Measurements from ENCODE around the gene UBALD1. TPM values are rescaled to one million over a fixed set of nuclear protein-coding genes. Genes with fewer than 3 reads are reported as not detected.

The UBALD1 gene
- total and polyA plus RNA-seq, 10 donors = 10.0 to 33.6 (median 17.6) TPM

DNA sequence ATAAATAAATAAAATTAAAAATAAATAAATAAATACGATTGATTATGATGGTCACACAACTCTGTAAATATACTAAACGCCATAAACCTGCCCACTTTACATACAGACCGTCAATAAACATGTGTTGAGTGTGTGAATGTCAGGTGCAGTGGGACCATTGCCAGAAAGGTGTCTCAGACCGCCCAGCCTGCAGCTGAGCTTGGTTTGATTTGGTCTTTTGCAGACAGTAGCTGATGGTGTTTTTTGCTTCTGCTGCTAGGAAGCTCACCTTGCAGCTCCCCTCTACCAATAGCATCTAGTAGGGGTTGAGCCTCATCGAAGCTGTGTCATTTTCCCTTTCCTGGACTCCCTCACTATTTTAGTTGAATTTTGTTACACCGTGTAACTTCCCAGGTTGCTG, 23.5 kb downstream of the UBALD1 start:
- TF ChIP-seq CTCF (IDR thresholded peaks at IDR 0.05 in 8 of 11, conservative IDR thresholded peaks at IDR 0.05 in 3 of 11) = no peak
- TF ChIP-seq POLR2A (IDR thresholded peaks at IDR 0.05) = no peak
- TF ChIP-seq POLR2AphosphoS5 (IDR thresholded peaks at IDR 0.05) = no peak
- H3K4me3 ChIP-seq = no peak overlapping the region
- H3K27ac ChIP-seq = no peak overlapping the region
- no peak for DNase-seq
- no peaks in the 10 kb centered on the region for H3K36me3 ChIP-seq
- H3K4me1 ChIP-seq = no peaks in the 10 kb centered on the region
- peaks cover 0 to 9% (median 0%) of the 10 kb centered on the region in 7 donors for H3K27me3 ChIP-seq (replicated peaks in 1 of 7)
- peaks cover 0 to 10% (median 9%) of the 10 kb centered on the region in 8 donors for H3K9me3 ChIP-seq
- WGBS, 5 donors = 73 to 83% (median 75%) methylated on average over 6 of the region's 6 CpGs
- intact Hi-C loops (cut with DNase I; ENCODE audit: low total_unique reads) = no loop called here

DNA sequence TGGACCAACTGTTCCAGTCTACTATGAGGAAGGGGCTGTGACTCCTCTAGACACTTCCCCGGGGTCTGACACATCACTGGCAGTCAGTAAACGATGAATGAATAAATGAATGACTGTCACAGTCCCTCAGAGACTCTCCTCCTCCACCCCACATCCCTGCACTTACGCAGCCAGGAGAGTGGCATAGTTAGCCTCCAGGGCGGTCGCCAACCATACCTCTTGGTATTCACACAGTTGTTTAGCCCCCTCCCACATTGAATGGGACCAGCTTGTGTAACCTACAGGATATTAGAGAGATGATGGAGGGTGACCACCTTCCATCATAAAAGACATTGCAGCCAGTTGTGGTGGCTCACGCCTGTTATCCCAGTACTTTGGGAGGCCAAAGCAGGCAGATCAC, 25.7 kb downstream of the UBALD1 start:
- Histone ChIP-seq H3K4me1 (peaks cover 0 to 7% (median 2%) of the 10 kb centered on the region in 6 donors), H3K36me3 (no peaks in the 10 kb centered on the region), H3K27me3 (replicated peaks in 1 of 7) (peaks cover 0 to 16% (median 0%) of the 10 kb centered on the region in 7 donors), H3K4me3 (no peak overlapping the region), H3K27ac (no peak overlapping the region), H3K9me3 (peaks cover 0 to 10% (median 9%) of the 10 kb centered on the region in 8 donors)
- TF ChIP-seq POLR2AphosphoS5 (IDR thresholded peaks at IDR 0.05) (no peak), CTCF (IDR thresholded peaks at IDR 0.05 in 8 of 11, conservative IDR thresholded peaks at IDR 0.05 in 3 of 11) (no peak), POLR2A (IDR thresholded peaks at IDR 0.05) (no peak)
- WGBS, 5 donors = 93 to 98% (median 95%) methylated on average over 6 of the region's 6 CpGs
- DNase-seq = no peak
- intact Hi-C loops (cut with DNase I; ENCODE audit: low total_unique reads) = no loop called here

- WGBS, 5 donors = 78 to 86% (median 82%) methylated on average over 2 of the region's 2 CpGs
Observed at GRCh38 chr16:4588386-4588785, 26.3 kb downstream of the UBALD1 start.

GRCh38 chr16:4586291-4586690, 28.4 kb downstream of the UBALD1 start:
- WGBS, 5 donors = 60 to 71% (median 66%) methylated on average over 7 of the region's 7 CpGs
- TF ChIP-seq CTCF (IDR thresholded peaks at IDR 0.05 in 8 of 11, conservative IDR thresholded peaks at IDR 0.05 in 3 of 11) = no peak
- TF ChIP-seq POLR2AphosphoS5 (IDR thresholded peaks at IDR 0.05) = no peak
- no peak for TF ChIP-seq POLR2A (IDR thresholded peaks at IDR 0.05)
- no peak overlapping the region for H3K27ac ChIP-seq
- intact Hi-C loops (cut with DNase I; ENCODE audit: low total_unique reads) = no loop called here
- H3K27me3 ChIP-seq (replicated peaks in 1 of 7) = peaks cover 0 to 16% (median 0%) of the 10 kb centered on the region in 7 donors
- no peak overlapping the region for H3K4me3 ChIP-seq
- no peaks in the 10 kb centered on the region for H3K36me3 ChIP-seq
- DNase-seq = no peak
- peaks cover 0 to 10% (median 9%) of the 10 kb centered on the region in 8 donors for H3K9me3 ChIP-seq
- H3K4me1 ChIP-seq = peaks cover 0 to 7% (median 2%) of the 10 kb centered on the region in 6 donors

More at GRCh38 chr16:4588386-4588785, 26.3 kb downstream of the UBALD1 start:
- Histone ChIP-seq H3K36me3 (no peaks in the 10 kb centered on the region), H3K4me1 (peaks cover 0 to 7% (median 2%) of the 10 kb centered on the region in 6 donors), H3K9me3 (peaks cover 0 to 10% (median 9%) of the 10 kb centered on the region in 8 donors), H3K4me3 (no peak overlapping the region), H3K27me3 (replicated peaks in 1 of 7) (peaks cover 0 to 16% (median 0%) of the 10 kb centered on the region in 7 donors), H3K27ac (no peak overlapping the region)
- no peak for TF ChIP-seq POLR2A (IDR thresholded peaks at IDR 0.05)
- no peak for TF ChIP-seq CTCF (IDR thresholded peaks at IDR 0.05 in 8 of 11, conservative IDR thresholded peaks at IDR 0.05 in 3 of 11)
- no peak for TF ChIP-seq POLR2AphosphoS5 (IDR thresholded peaks at IDR 0.05)
- intact Hi-C loops (cut with DNase I; ENCODE audit: low total_unique reads) = no loop called here
- no peak for DNase-seq
